ENCODE data around the gene PTPRN2. TPM values are rescaled to one million over a fixed set of nuclear protein-coding genes. Genes with fewer than 3 reads are reported as not detected.

PTPRN2 gene
- total and polyA plus RNA-seq, 2 experiments from 2014 or later, result 0.28 TPM; not detected in 1

- Histone ChIP-seq H3K4me3 (no peak overlapping the region), H3K27me3 (no peaks in the 10 kb centered on the region), H3K36me3 (no peaks in the 10 kb centered on the region), H3K27ac (no peak overlapping the region), H3K9me3 (ENCODE audit: low read depth) (no peaks in the 10 kb centered on the region), H3K4me1 (ENCODE audit: low read depth) (no peaks in the 10 kb centered on the region)
- TF ChIP-seq, protein P1, sequence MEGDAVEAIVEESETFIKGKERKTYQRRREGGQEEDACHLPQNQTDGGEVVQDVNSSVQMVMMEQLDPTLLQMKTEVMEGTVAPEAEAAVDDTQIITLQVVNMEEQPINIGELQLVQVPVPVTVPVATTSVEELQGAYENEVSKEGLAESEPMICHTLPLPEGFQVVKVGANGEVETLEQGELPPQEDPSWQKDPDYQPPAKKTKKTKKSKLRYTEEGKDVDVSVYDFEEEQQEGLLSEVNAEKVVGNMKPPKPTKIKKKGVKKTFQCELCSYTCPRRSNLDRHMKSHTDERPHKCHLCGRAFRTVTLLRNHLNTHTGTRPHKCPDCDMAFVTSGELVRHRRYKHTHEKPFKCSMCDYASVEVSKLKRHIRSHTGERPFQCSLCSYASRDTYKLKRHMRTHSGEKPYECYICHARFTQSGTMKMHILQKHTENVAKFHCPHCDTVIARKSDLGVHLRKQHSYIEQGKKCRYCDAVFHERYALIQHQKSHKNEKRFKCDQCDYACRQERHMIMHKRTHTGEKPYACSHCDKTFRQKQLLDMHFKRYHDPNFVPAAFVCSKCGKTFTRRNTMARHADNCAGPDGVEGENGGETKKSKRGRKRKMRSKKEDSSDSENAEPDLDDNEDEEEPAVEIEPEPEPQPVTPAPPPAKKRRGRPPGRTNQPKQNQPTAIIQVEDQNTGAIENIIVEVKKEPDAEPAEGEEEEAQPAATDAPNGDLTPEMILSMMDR (IDR thresholded peaks at IDR 0.05; ENCODE audit: low read depth, low read length), result no peak
- DNase-seq (ENCODE audit: low read depth in 1 of 2, low spot score in 1 of 2), result no peak
Observed at GRCh38 chr7:157514746-157515145, 1072.9 kb downstream of the PTPRN2 start.

- Histone ChIP-seq H3K27me3 (no peaks in the 10 kb centered on the region), H3K36me3 (no peaks in the 10 kb centered on the region), H3K9me3 (ENCODE audit: low read depth) (no peaks in the 10 kb centered on the region), H3K27ac (no peak overlapping the region), H3K4me3 (no peak overlapping the region), H3K4me1 (ENCODE audit: low read depth) (no peaks in the 10 kb centered on the region)
- no peak for DNase-seq (ENCODE audit: low read depth in 1 of 2, low spot score in 1 of 2)
- TF ChIP-seq, protein P1 (IDR thresholded peaks at IDR 0.05; ENCODE audit: low read depth, low read length), result no peak
Observed at GRCh38 chr7:157514306-157514705, 1073.3 kb downstream of the PTPRN2 start.

DNA sequence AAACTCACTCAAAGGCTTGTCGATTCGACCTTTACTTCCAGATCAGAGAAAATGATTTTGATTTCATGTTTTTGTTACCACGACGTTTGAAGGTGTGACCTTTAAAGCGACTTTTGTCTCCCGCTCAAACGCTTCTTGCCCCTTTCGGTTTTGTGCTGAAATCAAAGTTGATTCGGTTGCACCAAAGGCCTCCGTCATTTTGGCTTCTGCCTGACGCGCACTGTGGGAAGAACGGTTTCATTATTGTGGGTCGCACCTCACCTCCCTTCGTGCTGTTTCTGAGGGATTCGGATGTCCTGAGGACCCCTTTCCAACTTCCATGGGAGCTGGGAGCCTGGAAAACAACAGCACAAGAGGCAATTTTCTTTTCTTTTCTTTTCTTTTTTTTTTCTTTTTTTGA lies 1073.9 kb downstream of the PTPRN2 start:
- DNase-seq (ENCODE audit: low read depth in 1 of 2, low spot score in 1 of 2), result no peak
- TF ChIP-seq, protein P1 (IDR thresholded peaks at IDR 0.05; ENCODE audit: low read depth, low read length), result no peak
- no peak overlapping the region for H3K27ac ChIP-seq
- H3K4me3 ChIP-seq, result no peak overlapping the region
- no peaks in the 10 kb centered on the region for H3K36me3 ChIP-seq
- no peaks in the 10 kb centered on the region for H3K27me3 ChIP-seq
- H3K4me1 ChIP-seq (ENCODE audit: low read depth), result no peaks in the 10 kb centered on the region
- no peaks in the 10 kb centered on the region for H3K9me3 ChIP-seq (ENCODE audit: low read depth)

GRCh38 chr7:157513162-157513621 lies 1074.4 kb downstream of the PTPRN2 start:
- H3K4me3 ChIP-seq, result no peak overlapping the region
- DNase-seq (ENCODE audit: low read depth in 1 of 2, low spot score in 1 of 2), result no peak
- H3K9me3 ChIP-seq (ENCODE audit: low read depth), result no peaks in the 10 kb centered on the region
- no peaks in the 10 kb centered on the region for H3K4me1 ChIP-seq (ENCODE audit: low read depth)
- H3K27ac ChIP-seq, result no peak overlapping the region
- TF ChIP-seq, protein P1 (IDR thresholded peaks at IDR 0.05; ENCODE audit: low read depth, low read length), result no peak
- H3K36me3 ChIP-seq, result no peaks in the 10 kb centered on the region
- H3K27me3 ChIP-seq, result no peaks in the 10 kb centered on the region

DNA sequence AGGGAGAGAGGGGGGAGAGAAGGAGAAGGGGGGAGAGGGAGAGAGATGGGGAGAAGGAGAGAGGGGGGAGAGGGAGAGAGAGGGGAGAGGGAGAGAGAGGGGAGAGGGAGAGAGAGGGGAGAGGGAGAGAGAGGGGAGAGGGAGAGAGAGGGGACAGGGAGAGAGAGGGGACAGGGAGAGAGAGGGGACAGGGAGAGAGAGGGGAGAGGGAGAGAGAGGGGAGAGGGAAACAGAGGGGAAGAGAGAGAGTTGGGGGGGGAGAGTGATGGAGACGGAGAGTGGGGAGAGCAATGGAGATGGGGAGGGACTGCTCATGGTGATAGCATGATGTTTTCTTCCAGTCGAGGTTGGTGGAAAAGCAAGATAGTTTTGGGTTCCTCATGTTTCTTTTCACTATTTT lies 1078.4 kb downstream of the PTPRN2 start:
- Histone ChIP-seq H3K36me3 (no peaks in the 10 kb centered on the region), H3K4me1 (ENCODE audit: low read depth) (no peaks in the 10 kb centered on the region), H3K9me3 (ENCODE audit: low read depth) (no peaks in the 10 kb centered on the region), H3K27me3 (no peaks in the 10 kb centered on the region), H3K4me3 (no peak overlapping the region), H3K27ac (no peak overlapping the region)
- DNase-seq (ENCODE audit: low read depth in 1 of 2, low spot score in 1 of 2), result no peak
- TF ChIP-seq, protein P1 (IDR thresholded peaks at IDR 0.05; ENCODE audit: low read depth, low read length), result no peak

DNA sequence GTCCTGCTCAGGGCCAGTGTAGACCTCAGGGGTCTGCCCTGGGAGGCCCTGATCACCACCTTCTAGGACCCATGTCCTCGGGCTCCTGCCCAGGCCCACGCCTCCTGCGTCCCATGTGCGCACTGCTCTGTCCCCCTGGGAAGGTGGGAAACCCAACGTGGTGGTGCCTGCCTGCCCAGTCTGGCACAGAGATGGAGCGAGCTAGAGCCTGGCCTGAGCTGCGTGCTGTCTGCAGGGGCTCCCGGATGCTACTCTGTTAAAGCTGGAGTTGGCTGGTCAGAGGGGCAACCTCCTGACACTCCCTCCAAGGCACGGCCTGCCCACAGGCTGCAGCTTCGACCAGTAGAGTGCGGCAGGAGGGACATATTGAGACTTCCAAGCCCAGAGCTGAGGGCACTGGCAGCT lies 1079.1 kb downstream of the PTPRN2 start:
- Histone ChIP-seq H3K27me3 (no peaks in the 10 kb centered on the region), H3K36me3 (no peaks in the 10 kb centered on the region), H3K4me3 (no peak overlapping the region), H3K9me3 (ENCODE audit: low read depth) (no peaks in the 10 kb centered on the region), H3K27ac (no peak overlapping the region), H3K4me1 (ENCODE audit: low read depth) (no peaks in the 10 kb centered on the region)
- DNase-seq (ENCODE audit: low read depth in 1 of 2, low spot score in 1 of 2), result no peak
- TF ChIP-seq, protein P1 (IDR thresholded peaks at IDR 0.05; ENCODE audit: low read depth, low read length), result no peak

All from cardiac muscle cell (in vitro differentiated cells and primary cell).